Fibroblast of lung (primary cell): ENCODE measurements around the gene DSTN.

Experiments
- CTCF ChIP-seq, 2 donors: IDR thresholded peaks in 1 of 2; conservative IDR thresholded peaks in 1 of 2; 1 replicate in 1 of 2; 2 replicates in 1 of 2; pipeline ENCODE4 v1.5.1; 2011 to 2012; ENCODE audit warnings: low read length in 2 of 2, control low read depth in 1 of 2, inconsistent platforms in 1 of 2, low read depth in 1 of 2, mild to moderate bottlenecking in 1 of 2
- EZH2 ChIP-seq: IDR thresholded peaks from 2 replicates; pipeline ENCODE4 v1.5.1; 2012; ENCODE audit warnings: low read length, control low read depth, mild to moderate bottlenecking; ENCODE audit errors: missing control alignments

GRCh38 chr20:17631576-17632319 is 61.9 kb downstream of the DSTN start:
- TF ChIP-seq CTCF (conservative IDR thresholded peaks at IDR 0.05 in 1 of 2, IDR thresholded peaks at IDR 0.05 in 1 of 2; ENCODE audit: low read depth in 1 of 2, low read length in 2 of 2) (no peak), EZH2 (no peak)
